Trophoblast cell (in vitro differentiated cells and primary cell): ENCODE measurements around the gene ZNF516.

Experiments
- DNase-seq, 2 donors: peaks; one replicate each; pipeline ENCODE4 v3.0.0-alpha.2; 2016
- H2AFZ ChIP-seq: 2 replicates; pipeline ENCODE4 v1.6.1; 2013; ENCODE audit warnings: low read length, moderate library complexity, mild to moderate bottlenecking; ENCODE audit not compliant: insufficient read depth, poor library complexity
- H2AK5ac ChIP-seq: 2 replicates; pipeline ENCODE4 v1.6.1; 2013; ENCODE audit warnings: mild to moderate bottlenecking, low read length
- H2BK120ac ChIP-seq: 2 replicates; pipeline ENCODE4 v1.6.1; 2013; ENCODE audit warnings: low read length, mild to moderate bottlenecking, moderate library complexity; ENCODE audit not compliant: insufficient read depth, poor library complexity
- H2BK12ac ChIP-seq: 2 replicates; pipeline ENCODE4 v1.6.1; 2013; ENCODE audit warnings: mild to moderate bottlenecking, low read length, moderate library complexity
- H2BK5ac ChIP-seq: 2 replicates; pipeline ENCODE4 v1.6.1; 2013; ENCODE audit warnings: low read length, low read depth, moderate library complexity, mild to moderate bottlenecking; ENCODE audit not compliant: poor library complexity
- H3K14ac ChIP-seq: 2 replicates; pipeline ENCODE4 v1.6.1; 2013; ENCODE audit warnings: mild to moderate bottlenecking, low read length
- H3K18ac ChIP-seq: 2 replicates; pipeline ENCODE4 v1.6.1; 2013; ENCODE audit warnings: mild to moderate bottlenecking, low read length
- H3K23ac ChIP-seq: 2 replicates; pipeline ENCODE4 v1.6.1; 2013; ENCODE audit warnings: low read length
- H3K27ac ChIP-seq: 2 replicates; pipeline ENCODE4 v1.5.1; 2013; ENCODE audit warnings: low read depth, mild to moderate bottlenecking, inconsistent platforms, low read length, moderate library complexity
- H3K27me3 ChIP-seq: 2 replicates; pipeline ENCODE4 v1.6.1; 2013; ENCODE audit warnings: inconsistent platforms, mild to moderate bottlenecking, low read length, moderate library complexity; ENCODE audit not compliant: insufficient read depth
- H3K36me3 ChIP-seq, 2 experiments: 1 replicate in 1 of 2; 2 replicates in 1 of 2; pipeline ENCODE4 v1.6.1; 2013; ENCODE audit warnings: low read length in 2 of 2, mild to moderate bottlenecking in 2 of 2, moderate library complexity in 1 of 2; ENCODE audit not compliant: insufficient read depth in 2 of 2, control insufficient read depth in 1 of 2
- H3K4ac ChIP-seq: 2 replicates; pipeline ENCODE4 v1.6.1; 2013; ENCODE audit warnings: low read depth, mild to moderate bottlenecking, low read length, moderate library complexity
- H3K4me1 ChIP-seq, 2 experiments: 1 replicate in 1 of 2; 2 replicates in 1 of 2; pipeline ENCODE4 v1.6.1; 2013; ENCODE audit warnings: low read length in 2 of 2, mild to moderate bottlenecking in 2 of 2, moderate library complexity in 1 of 2; ENCODE audit not compliant: insufficient read depth in 2 of 2, control insufficient read depth in 1 of 2
- H3K4me2 ChIP-seq: 2 replicates; pipeline ENCODE4 v1.6.1; 2013; ENCODE audit warnings: inconsistent platforms, mild to moderate bottlenecking, low read length, moderate library complexity
- H3K4me3 ChIP-seq: 2 replicates; pipeline ENCODE4 v1.5.1; 2013; ENCODE audit warnings: mild to moderate bottlenecking, low read depth, low read length, inconsistent platforms
- H3K79me1 ChIP-seq: one replicate; pipeline ENCODE4 v1.6.1; 2013; ENCODE audit warnings: low read length
- H3K79me2 ChIP-seq: 2 replicates; pipeline ENCODE4 v1.6.1; 2013; ENCODE audit warnings: low read length, mild to moderate bottlenecking; ENCODE audit not compliant: control insufficient read depth, insufficient read depth, poor library complexity
- H3K9ac ChIP-seq: 2 replicates; pipeline ENCODE4 v1.6.1; 2013; ENCODE audit warnings: mild to moderate bottlenecking, low read length
- H3K9me3 ChIP-seq: 2 replicates; pipeline ENCODE4 v1.6.1; 2013; ENCODE audit warnings: low read depth, mild to moderate bottlenecking, control low read depth, inconsistent platforms, low read length; ENCODE audit not compliant: insufficient read depth
- H4K12ac ChIP-seq: 2 replicates; pipeline ENCODE4 v1.6.1; 2013; ENCODE audit warnings: low read depth, mild to moderate bottlenecking, low read length, moderate library complexity
- H4K8ac ChIP-seq: 2 replicates; pipeline ENCODE4 v1.6.1; 2013; ENCODE audit warnings: low read depth, mild to moderate bottlenecking, low read length, moderate library complexity
- H4K91ac ChIP-seq: one replicate; pipeline ENCODE4 v1.6.1; 2013; ENCODE audit warnings: low read depth, mild to moderate bottlenecking, low read length, moderate library complexity
- WGBS: extraction: QIAGEN DNeasy Blood & Tissue Kit; methylation state at CpG from one replicate; pipeline ENCODE4 v1.1.7; 2013; ENCODE audit warnings: missing lambda C conversion rate; ENCODE audit not compliant: insufficient read length, insufficient coverage; ENCODE audit errors: extremely low coverage; 5-methylcytosine and 5-hydroxymethylcytosine counted together

ZNF516 gene

GRCh38 chr18:76460482-76460881, 34.6 kb downstream of the ZNF516 start:
- no peaks in the 10 kb centered on the region for H3K79me2 ChIP-seq
- no peak overlapping the region for H2AFZ ChIP-seq
- H3K4me3 ChIP-seq, result no peak overlapping the region
- no peak overlapping the region for H3K4me2 ChIP-seq
- H4K8ac ChIP-seq, result no peak overlapping the region
- H2BK5ac ChIP-seq, result no peak overlapping the region
- no peak overlapping the region for H2AK5ac ChIP-seq
- DNase-seq, result no peak
- H3K18ac ChIP-seq, result no peak overlapping the region
- no peak overlapping the region for H2BK12ac ChIP-seq
- H3K36me3 ChIP-seq, result peaks cover 8% of the 10 kb centered on the region in 2 experiments
- no peaks in the 10 kb centered on the region for H3K27me3 ChIP-seq
- H2BK120ac ChIP-seq, result no peak overlapping the region
- no peak overlapping the region for H3K14ac ChIP-seq
- WGBS, result no CpG with 5 or more reads among the region's 9 CpGs
- peaks cover 4% of the 10 kb centered on the region for H3K9me3 ChIP-seq
- H4K12ac ChIP-seq, result no peak overlapping the region
- no peak overlapping the region for H3K4ac ChIP-seq
- H3K27ac ChIP-seq, result no peak overlapping the region
- no peak overlapping the region for H3K9ac ChIP-seq
- peaks cover 4% of the 10 kb centered on the region in 2 experiments for H3K4me1 ChIP-seq
- H3K23ac ChIP-seq, result no peak overlapping the region
- H3K79me1 ChIP-seq, result no peaks in the 10 kb centered on the region
- no peak overlapping the region for H4K91ac ChIP-seq

- Histone ChIP-seq H4K12ac (no peak overlapping the region), H2AFZ (peak overlapping the region; percentile 11)
- no CpG with 5 or more reads among the region's 26 CpGs for WGBS
Measured at GRCh38 chr18:76459687-76460350, 35.2 kb downstream of the ZNF516 start.

GRCh38 chr18:76459312-76459686, 35.7 kb downstream of the ZNF516 start:
- H3K27me3 ChIP-seq, result no peaks in the 10 kb centered on the region
- H3K9me3 ChIP-seq, result peaks cover 4% of the 10 kb centered on the region
- H3K9ac ChIP-seq, result no peak overlapping the region
- no peak overlapping the region for H3K4me2 ChIP-seq
- peaks cover 4% of the 10 kb centered on the region in 2 experiments for H3K4me1 ChIP-seq
- H4K91ac ChIP-seq, result no peak overlapping the region
- H2AFZ ChIP-seq, result peak overlapping the region; percentile 11
- no peak overlapping the region for H3K4ac ChIP-seq
- no peak overlapping the region for H4K12ac ChIP-seq
- H2BK12ac ChIP-seq, result no peak overlapping the region
- peaks cover 8% of the 10 kb centered on the region in 2 experiments for H3K36me3 ChIP-seq
- H2AK5ac ChIP-seq, result no peak overlapping the region
- no peak for DNase-seq
- H3K27ac ChIP-seq, result no peak overlapping the region
- no peak overlapping the region for H2BK120ac ChIP-seq
- H3K4me3 ChIP-seq, result no peak overlapping the region
- WGBS, result no CpG with 5 or more reads among the region's 17 CpGs
- no peak overlapping the region for H4K8ac ChIP-seq
- no peaks in the 10 kb centered on the region for H3K79me2 ChIP-seq
- no peak overlapping the region for H3K14ac ChIP-seq
- H3K23ac ChIP-seq, result no peak overlapping the region
- no peaks in the 10 kb centered on the region for H3K79me1 ChIP-seq
- H3K18ac ChIP-seq, result no peak overlapping the region
- no peak overlapping the region for H2BK5ac ChIP-seq

More at GRCh38 chr18:76459687-76460350, 35.2 kb downstream of the ZNF516 start:
- no peak overlapping the region for H4K91ac ChIP-seq
- no peak overlapping the region for H3K9ac ChIP-seq
- no peaks in the 10 kb centered on the region for H3K27me3 ChIP-seq
- no peak overlapping the region for H3K27ac ChIP-seq
- H3K9me3 ChIP-seq, result peaks cover 4% of the 10 kb centered on the region
- no peak overlapping the region for H3K14ac ChIP-seq
- no peaks in the 10 kb centered on the region for H3K79me1 ChIP-seq
- H3K4me3 ChIP-seq, result no peak overlapping the region
- no peak overlapping the region for H3K4ac ChIP-seq
- H3K79me2 ChIP-seq, result no peaks in the 10 kb centered on the region
- H2BK5ac ChIP-seq, result no peak overlapping the region
- no peak overlapping the region for H4K8ac ChIP-seq
- H2BK120ac ChIP-seq, result no peak overlapping the region
- no peak overlapping the region for H3K4me2 ChIP-seq
- no peak overlapping the region for H2BK12ac ChIP-seq
- peaks cover 4% of the 10 kb centered on the region in 2 experiments for H3K4me1 ChIP-seq
- no peak for DNase-seq
- peaks cover 8% of the 10 kb centered on the region in 2 experiments for H3K36me3 ChIP-seq
- H3K18ac ChIP-seq, result no peak overlapping the region
- H2AK5ac ChIP-seq, result no peak overlapping the region
- no peak overlapping the region for H3K23ac ChIP-seq

- no peak overlapping the region for H3K4ac ChIP-seq
- H3K14ac ChIP-seq, result no peak overlapping the region
- H2BK120ac ChIP-seq, result no peak overlapping the region
- H3K4me2 ChIP-seq, result no peak overlapping the region
- H3K23ac ChIP-seq, result no peak overlapping the region
- H4K8ac ChIP-seq, result no peak overlapping the region
- H3K79me1 ChIP-seq, result no peaks in the 10 kb centered on the region
- H4K12ac ChIP-seq, result no peak overlapping the region
- peaks cover 4% of the 10 kb centered on the region for H3K9me3 ChIP-seq
- no peak overlapping the region for H2BK12ac ChIP-seq
- whole genome bisulfite sequencing, result no CpG with 5 or more reads among the region's 51 CpGs
- H3K9ac ChIP-seq, result no peak overlapping the region
- H3K27ac ChIP-seq, result no peak overlapping the region
- peaks cover 8% of the 10 kb centered on the region in 2 experiments for H3K36me3 ChIP-seq
- DNase-seq, result no peak
- no peak overlapping the region for H3K18ac ChIP-seq
- H4K91ac ChIP-seq, result no peak overlapping the region
- H2AK5ac ChIP-seq, result no peak overlapping the region
- H3K79me2 ChIP-seq, result no peaks in the 10 kb centered on the region
- no peak overlapping the region for H2AFZ ChIP-seq
- H3K4me3 ChIP-seq, result peak overlapping the region; percentile 45
- H3K27me3 ChIP-seq, result no peaks in the 10 kb centered on the region
- no peak overlapping the region for H2BK5ac ChIP-seq
- peaks cover 4% of the 10 kb centered on the region in 2 experiments for H3K4me1 ChIP-seq
Measured at GRCh38 chr18:76458522-76459311, 36.3 kb downstream of the ZNF516 start.
